GM12801 (cell line): ENCODE data around the gene PRKACB.

Experiments used
- CTCF ChIP-seq: IDR thresholded peaks from one replicate; pipeline ENCODE4 v1.5.1; 2011; ENCODE audit warnings: control low read depth; ENCODE audit not compliant: insufficient read length; ENCODE audit errors: extremely low read depth

PRKACB gene

GRCh38 chr1:84159533-84160240 is 15.6 kb downstream of the PRKACB start:
- TF ChIP-seq CTCF, result no peak

GRCh38 chr1:84162295-84162694 is 18.2 kb downstream of the PRKACB start:
- no peak for TF ChIP-seq CTCF

GRCh38 chr1:84163123-84163931 is 19.3 kb downstream of the PRKACB start:
- TF ChIP-seq CTCF, result no peak

- no peak for TF ChIP-seq CTCF
Observed at GRCh38 chr1:84164161-84164560, 20.1 kb downstream of the PRKACB start.

- no peak for TF ChIP-seq CTCF
Observed at GRCh38 chr1:84164567-84165021, 20.5 kb downstream of the PRKACB start.

- TF ChIP-seq CTCF, result no peak
Observed at GRCh38 chr1:84165601-84166000, 21.5 kb downstream of the PRKACB start.

GRCh38 chr1:84166797-84167196 is 22.7 kb downstream of the PRKACB start:
- TF ChIP-seq CTCF, result no peak
